Endothelial cell of coronary artery (primary cell): ENCODE data around the gene NFASC. TPM values are rescaled to one million over a fixed set of nuclear protein-coding genes. Genes with fewer than 3 reads are reported as not detected.

Source experiments
- total RNA-seq: library from RNA; depleted of rRNA; stranded (reverse); fragments of >200 nt; gene quantifications from 2 replicates; pipeline ENCODE4 v1.2.3, GENCODE V29; 2014

NFASC gene
- total RNA-seq = under 0.01 TPM in 2 replicates

GRCh38 chr1:204870160-204870912 lies at the start of gene NFASC:
Gene NFASC (plus strand): TSS chr1:204870862. CDS start chr1:204944316, 73,454 bp downstream.

GRCh38 chr1:205042911-205043806 lies 172.5 kb downstream of the NFASC start, which contains the start of gene CNTN2:
Gene CNTN2 (plus strand): TSS chr1:205043212. CDS start chr1:205053186, 9,974 bp downstream.

Other genes with a start within 250 kb of the NFASC start
- gene LRRN2, start 185.1 kb upstream of the NFASC start, total RNA-seq = not detected in 2 replicates
- not detected in 2 replicates for gene CNTN2, start 172.3 kb downstream of the NFASC start, total RNA-seq
- 1.1 and 2.1 TPM in 2 replicates for gene TMEM81, start 213.6 kb downstream of the NFASC start, total RNA-seq